Measurements from ENCODE around the gene DDX49. TPM values are rescaled to one million over a fixed set of nuclear protein-coding genes. Genes with fewer than 3 reads are reported as not detected.
A peak's percentile ranks its signal among the peaks of the same experiment; 100 is the strongest.
"Not testable (repeated sequence)": the region's sequence is repeated elsewhere in the genome, so short reads cannot be mapped to it uniquely, and the experiment has no call there.

Gene DDX49
- total RNA-seq, 6 donors from 2014 or later, result 22.5 to 46.7 (median 40.1) TPM

- TF ChIP-seq CTCF (IDR thresholded peaks at IDR 0.05), result no peak
- no peak for TF ChIP-seq EP300 (IDR thresholded peaks at IDR 0.05)
- no peak for TF ChIP-seq POLR2AphosphoS5 (IDR thresholded peaks at IDR 0.05)
- TF ChIP-seq POLR2A (IDR thresholded peaks at IDR 0.05), result no peak
- peaks cover 8 to 75% (median 39%) of the 10 kb centered on the region in 4 donors for H3K36me3 ChIP-seq
- DNase-seq (peak in 1 of 2 donors; percentile 49), ATAC-seq (ENCODE audit: low FRiP score in 2 of 2) (no peak)
- H3K4me1 ChIP-seq, result peaks cover 8 to 33% (median 9%) of the 10 kb centered on the region in 4 donors
- H3K4me3 ChIP-seq, result no peak overlapping the region
- 96 to 98% methylated on average over 10 to 12 of the region's 14 CpGs for WGBS, 2 donors
- no peaks in the 10 kb centered on the region for H3K9me3 ChIP-seq
- H3K27me3 ChIP-seq, result no peaks in the 10 kb centered on the region
- no peak overlapping the region for H3K27ac ChIP-seq
Observed at GRCh38 chr19:18912933-18913332, 6.6 kb upstream of the DDX49 start.

- H3K27ac ChIP-seq, result no peak overlapping the region
- H3K4me3 ChIP-seq, result no peak overlapping the region
- ATAC-seq (ENCODE audit: low FRiP score in 2 of 2) (no peak), DNase-seq (no peak)
- no peaks in the 10 kb centered on the region for H3K9me3 ChIP-seq
- H3K4me1 ChIP-seq, result peaks cover 13 to 38% (median 14%) of the 10 kb centered on the region in 4 donors
- peaks cover 8 to 70% (median 36%) of the 10 kb centered on the region in 4 donors for H3K36me3 ChIP-seq
- TF ChIP-seq POLR2A (IDR thresholded peaks at IDR 0.05), result no peak
- WGBS, 2 donors, result 100% methylated on average over 1 of the region's 5 CpGs; no CpG with 5 or more reads in 1 of the 2 donors
- no peaks in the 10 kb centered on the region for H3K27me3 ChIP-seq
Observed at GRCh38 chr19:18913466-18913865, 6.0 kb upstream of the DDX49 start.

- WGBS, 2 donors, result 42 to 70% methylated on average over 4 of the region's 5 CpGs
- Histone ChIP-seq H3K36me3 (peaks cover 8 to 51% (median 21%) of the 10 kb centered on the region in 4 donors), H3K4me3 (no peak overlapping the region), H3K27ac (no peak overlapping the region), H3K9me3 (no peaks in the 10 kb centered on the region), H3K4me1 (peaks cover 21 to 49% (median 23%) of the 10 kb centered on the region in 4 donors), H3K27me3 (no peaks in the 10 kb centered on the region)
- ATAC-seq (ENCODE audit: low FRiP score in 2 of 2), result no peak
- no peak for DNase-seq
- TF ChIP-seq CTCF (IDR thresholded peaks at IDR 0.05), result peak in 4 of 6 experiments; percentile 14 to 33 (median 24)
- TF ChIP-seq EP300 (IDR thresholded peaks at IDR 0.05), result no peak
Observed at GRCh38 chr19:18915639-18916038, 3.9 kb upstream of the DDX49 start.

GRCh38 chr19:18917593-18917992 lies 1.9 kb upstream of the DDX49 start:
- H3K27me3 ChIP-seq; DNase-seq; H3K27ac ChIP-seq; H3K9me3 ChIP-seq; ATAC-seq (ENCODE audit: low FRiP score in 2 of 2): not testable (repeated sequence)
- Histone ChIP-seq H3K36me3 (peaks cover 6 to 49% (median 26%) of the 10 kb centered on the region in 4 donors), H3K4me3 (peak overlapping the region in 1 of 4 donors; percentile 97), H3K4me1 (peaks cover 26 to 57% (median 28%) of the 10 kb centered on the region in 4 donors)
- 86 to 92% methylated on average over 9 of the region's 9 CpGs for WGBS, 2 donors

GRCh38 chr19:18919900-18920214 lies 342 bp downstream of the DDX49 start:
- ATAC-seq (ENCODE audit: low FRiP score in 2 of 2), result no peak
- no peak for DNase-seq
- H3K9me3 ChIP-seq, result no peaks in the 10 kb centered on the region
- H3K4me3 ChIP-seq, result peak overlapping the region; percentile 58 to 97 (median 86)
- no peak for TF ChIP-seq POLR2A (IDR thresholded peaks at IDR 0.05)
- TF ChIP-seq POLR2AphosphoS5 (IDR thresholded peaks at IDR 0.05), result no peak
- TF ChIP-seq EP300 (IDR thresholded peaks at IDR 0.05), result no peak
- TF ChIP-seq CTCF (IDR thresholded peaks at IDR 0.05), result no peak
- H3K36me3 ChIP-seq, result peaks cover 21 to 50% (median 44%) of the 10 kb centered on the region in 4 donors
- peak overlapping the region; percentile 64 to 78 (median 71) for H3K27ac ChIP-seq
- 1% methylated on average over 15 of the region's 15 CpGs for WGBS, 2 donors
- H3K27me3 ChIP-seq, result no peaks in the 10 kb centered on the region
- H3K4me1 ChIP-seq, result peaks cover 26 to 51% (median 28%) of the 10 kb centered on the region in 4 donors

- H3K4me1 ChIP-seq, result peaks cover 26 to 45% (median 28%) of the 10 kb centered on the region in 4 donors
Observed at GRCh38 chr19:18920400-18920799, 885 bp downstream of the DDX49 start.

More at GRCh38 chr19:18920400-18920799, 885 bp downstream of the DDX49 start:
- ATAC-seq (ENCODE audit: low FRiP score in 2 of 2), result no peak
- H3K36me3 ChIP-seq, result peaks cover 22 to 50% (median 44%) of the 10 kb centered on the region in 4 donors
- peak overlapping the region in 1 of 4 donors; percentile 64 for H3K27ac ChIP-seq
- DNase-seq, result no peak
- WGBS, 2 donors, result 56 to 58% methylated on average over 9 of the region's 9 CpGs
- H3K9me3 ChIP-seq, result no peaks in the 10 kb centered on the region
- H3K27me3 ChIP-seq, result no peaks in the 10 kb centered on the region
- no peak for TF ChIP-seq EP300 (IDR thresholded peaks at IDR 0.05)
- TF ChIP-seq POLR2AphosphoS5 (IDR thresholded peaks at IDR 0.05), result no peak
- no peak for TF ChIP-seq POLR2A (IDR thresholded peaks at IDR 0.05)
- no peak for TF ChIP-seq CTCF (IDR thresholded peaks at IDR 0.05)
- H3K4me3 ChIP-seq, result peak overlapping the region; percentile 58 to 97 (median 86)

All from upper lobe of left lung (tissue), 6 donors.